Trophoblast cell (in vitro differentiated cells and primary cell): ENCODE data around the gene HERC4.

Experiments used
- DNase-seq, 2 donors: peaks; one replicate each; pipeline ENCODE4 v3.0.0-alpha.2; 2016
- H2AFZ ChIP-seq: 2 replicates; pipeline ENCODE4 v1.6.1; 2013; ENCODE audit warnings: low read length, moderate library complexity, mild to moderate bottlenecking; ENCODE audit not compliant: insufficient read depth, poor library complexity
- H2AK5ac ChIP-seq: 2 replicates; pipeline ENCODE4 v1.6.1; 2013; ENCODE audit warnings: mild to moderate bottlenecking, low read length
- H2BK120ac ChIP-seq: 2 replicates; pipeline ENCODE4 v1.6.1; 2013; ENCODE audit warnings: low read length, mild to moderate bottlenecking, moderate library complexity; ENCODE audit not compliant: insufficient read depth, poor library complexity
- H2BK12ac ChIP-seq: 2 replicates; pipeline ENCODE4 v1.6.1; 2013; ENCODE audit warnings: mild to moderate bottlenecking, low read length, moderate library complexity
- H2BK5ac ChIP-seq: 2 replicates; pipeline ENCODE4 v1.6.1; 2013; ENCODE audit warnings: low read length, low read depth, moderate library complexity, mild to moderate bottlenecking; ENCODE audit not compliant: poor library complexity
- H3K14ac ChIP-seq: 2 replicates; pipeline ENCODE4 v1.6.1; 2013; ENCODE audit warnings: mild to moderate bottlenecking, low read length
- H3K18ac ChIP-seq: 2 replicates; pipeline ENCODE4 v1.6.1; 2013; ENCODE audit warnings: mild to moderate bottlenecking, low read length
- H3K23ac ChIP-seq: 2 replicates; pipeline ENCODE4 v1.6.1; 2013; ENCODE audit warnings: low read length
- H3K27ac ChIP-seq: 2 replicates; pipeline ENCODE4 v1.5.1; 2013; ENCODE audit warnings: low read depth, mild to moderate bottlenecking, inconsistent platforms, low read length, moderate library complexity
- H3K27me3 ChIP-seq: 2 replicates; pipeline ENCODE4 v1.6.1; 2013; ENCODE audit warnings: inconsistent platforms, mild to moderate bottlenecking, low read length, moderate library complexity; ENCODE audit not compliant: insufficient read depth
- H3K36me3 ChIP-seq, 2 experiments: 1 replicate in 1 of 2; 2 replicates in 1 of 2; pipeline ENCODE4 v1.6.1; 2013; ENCODE audit warnings: low read length in 2 of 2, mild to moderate bottlenecking in 2 of 2, moderate library complexity in 1 of 2; ENCODE audit not compliant: insufficient read depth in 2 of 2, control insufficient read depth in 1 of 2
- H3K4ac ChIP-seq: 2 replicates; pipeline ENCODE4 v1.6.1; 2013; ENCODE audit warnings: low read depth, mild to moderate bottlenecking, low read length, moderate library complexity
- H3K4me1 ChIP-seq, 2 experiments: 1 replicate in 1 of 2; 2 replicates in 1 of 2; pipeline ENCODE4 v1.6.1; 2013; ENCODE audit warnings: low read length in 2 of 2, mild to moderate bottlenecking in 2 of 2, moderate library complexity in 1 of 2; ENCODE audit not compliant: insufficient read depth in 2 of 2, control insufficient read depth in 1 of 2
- H3K4me2 ChIP-seq: 2 replicates; pipeline ENCODE4 v1.6.1; 2013; ENCODE audit warnings: inconsistent platforms, mild to moderate bottlenecking, low read length, moderate library complexity
- H3K4me3 ChIP-seq: 2 replicates; pipeline ENCODE4 v1.5.1; 2013; ENCODE audit warnings: mild to moderate bottlenecking, low read depth, low read length, inconsistent platforms
- H3K79me1 ChIP-seq: one replicate; pipeline ENCODE4 v1.6.1; 2013; ENCODE audit warnings: low read length
- H3K79me2 ChIP-seq: 2 replicates; pipeline ENCODE4 v1.6.1; 2013; ENCODE audit warnings: low read length, mild to moderate bottlenecking; ENCODE audit not compliant: control insufficient read depth, insufficient read depth, poor library complexity
- H3K9ac ChIP-seq: 2 replicates; pipeline ENCODE4 v1.6.1; 2013; ENCODE audit warnings: mild to moderate bottlenecking, low read length
- H3K9me3 ChIP-seq: 2 replicates; pipeline ENCODE4 v1.6.1; 2013; ENCODE audit warnings: low read depth, mild to moderate bottlenecking, control low read depth, inconsistent platforms, low read length; ENCODE audit not compliant: insufficient read depth
- H4K12ac ChIP-seq: 2 replicates; pipeline ENCODE4 v1.6.1; 2013; ENCODE audit warnings: low read depth, mild to moderate bottlenecking, low read length, moderate library complexity
- H4K8ac ChIP-seq: 2 replicates; pipeline ENCODE4 v1.6.1; 2013; ENCODE audit warnings: low read depth, mild to moderate bottlenecking, low read length, moderate library complexity
- H4K91ac ChIP-seq: one replicate; pipeline ENCODE4 v1.6.1; 2013; ENCODE audit warnings: low read depth, mild to moderate bottlenecking, low read length, moderate library complexity
- WGBS: extraction: QIAGEN DNeasy Blood & Tissue Kit; methylation state at CpG from one replicate; pipeline ENCODE4 v1.1.7; 2013; ENCODE audit warnings: missing lambda C conversion rate; ENCODE audit not compliant: insufficient read length, insufficient coverage; ENCODE audit errors: extremely low coverage; 5-methylcytosine and 5-hydroxymethylcytosine counted together

The HERC4 gene

GRCh38 chr10:68047122-68047521, 28.0 kb downstream of the HERC4 start:
- no peaks in the 10 kb centered on the region for H3K9me3 ChIP-seq
- H3K79me1 ChIP-seq, result no peaks in the 10 kb centered on the region
- no peak overlapping the region for H4K8ac ChIP-seq
- no peak for DNase-seq
- H3K4me3 ChIP-seq, result no peak overlapping the region
- H2AFZ ChIP-seq, result no peak overlapping the region
- H3K18ac ChIP-seq, result no peak overlapping the region
- H2AK5ac ChIP-seq, result no peak overlapping the region
- H3K36me3 ChIP-seq, result peaks cover 8% of the 10 kb centered on the region in 2 experiments
- H3K9ac ChIP-seq, result no peak overlapping the region
- no peak overlapping the region for H3K23ac ChIP-seq
- H2BK120ac ChIP-seq, result no peak overlapping the region
- H3K27ac ChIP-seq, result no peak overlapping the region
- H4K12ac ChIP-seq, result no peak overlapping the region
- H3K14ac ChIP-seq, result no peak overlapping the region
- H3K79me2 ChIP-seq, result no peaks in the 10 kb centered on the region
- H2BK5ac ChIP-seq, result no peak overlapping the region
- H2BK12ac ChIP-seq, result no peak overlapping the region
- H3K4me1 ChIP-seq, result no peaks in the 10 kb centered on the region
- H3K4ac ChIP-seq, result no peak overlapping the region
- H4K91ac ChIP-seq, result no peak overlapping the region
- WGBS, result no CpG with 5 or more reads among the region's 1 CpG
- no peak overlapping the region for H3K4me2 ChIP-seq
- no peaks in the 10 kb centered on the region for H3K27me3 ChIP-seq

- Histone ChIP-seq H3K18ac (no peak overlapping the region), H4K12ac (no peak overlapping the region), H3K79me1 (no peaks in the 10 kb centered on the region), H3K4me1 (no peaks in the 10 kb centered on the region), H4K91ac (no peak overlapping the region), H3K4me2 (no peak overlapping the region), H3K79me2 (no peaks in the 10 kb centered on the region), H3K23ac (no peak overlapping the region), H4K8ac (no peak overlapping the region), H3K14ac (no peak overlapping the region), H3K9ac (no peak overlapping the region), H2AK5ac (no peak overlapping the region), H2AFZ (no peak overlapping the region), H3K4me3 (no peak overlapping the region), H3K27me3 (no peaks in the 10 kb centered on the region), H3K27ac (no peak overlapping the region), H3K9me3 (no peaks in the 10 kb centered on the region), H3K4ac (no peak overlapping the region), H3K36me3 (peaks cover 8% of the 10 kb centered on the region in 2 experiments), H2BK5ac (no peak overlapping the region), H2BK12ac (no peak overlapping the region), H2BK120ac (no peak overlapping the region)
- DNase-seq, result no peak
- WGBS, result no CpG with 5 or more reads among the region's 5 CpGs
Observed at GRCh38 chr10:68046642-68047041, 28.4 kb downstream of the HERC4 start.

GRCh38 chr10:68043030-68043429, 32.1 kb downstream of the HERC4 start:
- H3K36me3 ChIP-seq, result peaks cover 8% of the 10 kb centered on the region in 2 experiments

GRCh38 chr10:68032113-68032512, 43.0 kb downstream of the HERC4 start:
- H2BK12ac ChIP-seq, result no peak overlapping the region
- H3K23ac ChIP-seq, result no peak overlapping the region
- no CpG with 5 or more reads among the region's 2 CpGs for WGBS

More at GRCh38 chr10:68043030-68043429, 32.1 kb downstream of the HERC4 start:
- Histone ChIP-seq H2BK12ac (no peak overlapping the region), H2BK5ac (no peak overlapping the region), H3K79me2 (no peaks in the 10 kb centered on the region), H3K79me1 (no peaks in the 10 kb centered on the region), H4K8ac (no peak overlapping the region), H3K27me3 (no peaks in the 10 kb centered on the region), H3K4me1 (no peaks in the 10 kb centered on the region), H3K9ac (no peak overlapping the region), H3K27ac (no peak overlapping the region), H3K18ac (no peak overlapping the region), H2AK5ac (no peak overlapping the region), H4K91ac (no peak overlapping the region), H3K4ac (no peak overlapping the region), H3K23ac (no peak overlapping the region), H3K9me3 (no peaks in the 10 kb centered on the region), H3K4me3 (no peak overlapping the region), H4K12ac (no peak overlapping the region), H2BK120ac (no peak overlapping the region), H3K4me2 (no peak overlapping the region), H3K14ac (no peak overlapping the region), H2AFZ (no peak overlapping the region)
- DNase-seq, result no peak

More at GRCh38 chr10:68032113-68032512, 43.0 kb downstream of the HERC4 start:
- no peak overlapping the region for H3K9ac ChIP-seq
- H3K14ac ChIP-seq, result no peak overlapping the region
- H3K9me3 ChIP-seq, result no peaks in the 10 kb centered on the region
- H3K4ac ChIP-seq, result no peak overlapping the region
- no peak overlapping the region for H2AK5ac ChIP-seq
- no peak overlapping the region for H3K4me2 ChIP-seq
- DNase-seq, result no peak
- peaks cover 12 to 13% of the 10 kb centered on the region in 2 experiments for H3K36me3 ChIP-seq
- H3K79me2 ChIP-seq, result no peaks in the 10 kb centered on the region
- no peak overlapping the region for H2AFZ ChIP-seq
- no peak overlapping the region for H4K12ac ChIP-seq
- H2BK120ac ChIP-seq, result no peak overlapping the region
- no peaks in the 10 kb centered on the region for H3K27me3 ChIP-seq
- no peaks in the 10 kb centered on the region for H3K4me1 ChIP-seq
- H3K18ac ChIP-seq, result no peak overlapping the region
- H3K79me1 ChIP-seq, result no peaks in the 10 kb centered on the region
- H4K8ac ChIP-seq, result no peak overlapping the region
- no peak overlapping the region for H3K4me3 ChIP-seq
- H3K27ac ChIP-seq, result no peak overlapping the region
- no peak overlapping the region for H4K91ac ChIP-seq
- H2BK5ac ChIP-seq, result no peak overlapping the region
